MCF 10A (cell line): Measurements from ENCODE around the gene VSIG8. TPM values are rescaled to one million over a fixed set of nuclear protein-coding genes. Genes with fewer than 3 reads are reported as not detected.

Source experiments
- BruUV-seq: library from RNA; stranded (reverse); fragments of 400-500 nt; replicated peaks from 2 replicates; lab custom pipeline; 2021; lab: Mats Ljungman, UMichigan
- CTCF ChIA-PET: fragments of 300-600 bp; sonication (Branson Sonifier 250); formaldehyde crosslinking; extraction: SDS; loops from one replicate; lab custom pipeline; 2021; ENCODE audit warnings: antibody characterized with exemption, inconsistent platforms; lab: Yijun Ruan, JAX
- POLR2A ChIA-PET: fragments of 300-600, 350-650 bp; sonication (Branson Sonifier 250); formaldehyde crosslinking; extraction: SDS; loops from one replicate; lab custom pipeline; 2020; ENCODE audit warnings: antibody characterized with exemption, inconsistent platforms; lab: Yijun Ruan, JAX
- DNase-seq: peaks from one replicate; pipeline ENCODE4 v3.0.0-alpha.2; 2018; ENCODE audit not compliant: unreplicated experiment
- H3K27ac Mint-ChIP-seq: one replicate; pipeline ENCODE4 v1.8.0; 2022; ENCODE audit warnings: mild to moderate bottlenecking, low read depth, mixed read lengths; ENCODE audit not compliant: unreplicated experiment
- H3K27me3 Mint-ChIP-seq: one replicate; pipeline ENCODE4 v1.8.0; 2022; ENCODE audit warnings: mixed read lengths; ENCODE audit not compliant: insufficient read depth, unreplicated experiment
- H3K36me3 Mint-ChIP-seq: one replicate; pipeline ENCODE4 v1.8.0; 2022; ENCODE audit warnings: mild to moderate bottlenecking, moderate library complexity, mixed read lengths; ENCODE audit not compliant: insufficient read depth, unreplicated experiment
- H3K4me1 Mint-ChIP-seq: one replicate; pipeline ENCODE4 v1.8.0; 2022; ENCODE audit warnings: mixed read lengths; ENCODE audit not compliant: insufficient read depth, unreplicated experiment
- H3K4me3 Mint-ChIP-seq: one replicate; pipeline ENCODE4 v1.8.0; 2022; ENCODE audit warnings: mild to moderate bottlenecking, moderate library complexity, mixed read lengths; ENCODE audit not compliant: unreplicated experiment
- H3K9me3 Mint-ChIP-seq: one replicate; pipeline ENCODE4 v1.8.0; 2022; ENCODE audit warnings: mixed read lengths; ENCODE audit not compliant: unreplicated experiment
- intact Hi-C: fragments of 100-400 bp; cut with micrococcal nuclease; formaldehyde crosslinking; loops from 2 replicates; pipeline ENCODE4 v1.14.1; 2022
- total RNA-seq: library from RNA; stranded (reverse); gene quantifications from 2 replicates; pipeline ENCODE4 v1.2.3, GENCODE V29; 2022
- TF ChIP-seq, protein P1 (sequence below): fragments of 200-600 bp; IDR thresholded peaks from one replicate; pipeline ENCODE4 v1.8.0; 2022; ENCODE audit warnings: antibody characterized with exemption, mild to moderate bottlenecking; ENCODE audit not compliant: unreplicated experiment

Gene VSIG8
- total RNA-seq, 1 experiment from 2014 or later = not detected

DNA sequence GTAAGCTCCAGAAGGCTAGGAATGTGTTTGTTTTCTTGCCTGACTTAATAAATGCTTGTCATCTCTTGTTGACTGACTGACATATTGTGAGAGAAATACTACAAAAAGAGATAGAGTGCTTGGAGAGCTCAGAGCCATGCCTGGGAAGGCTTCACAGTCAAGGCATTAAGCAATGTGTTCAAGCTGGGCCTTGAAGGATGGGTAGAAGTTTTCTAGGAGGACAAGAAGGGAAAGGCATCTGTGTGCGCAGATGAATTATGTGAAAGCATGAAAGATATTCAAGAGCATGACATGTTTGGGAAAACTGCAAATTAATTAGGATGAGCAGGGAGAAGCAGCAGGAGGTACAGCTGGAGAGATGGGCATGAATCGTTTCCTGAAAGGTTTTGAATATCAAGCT lies 30.1 kb downstream of the VSIG8 start:
- no peaks in the 10 kb centered on the region for H3K36me3 Mint-ChIP-seq
- no peaks in the 10 kb centered on the region for H3K9me3 Mint-ChIP-seq
- H3K4me1 Mint-ChIP-seq = peaks cover 5% of the 10 kb centered on the region
- POLR2A ChIA-PET = interaction anchor here (0.7 to 1.6 kb wide), 4 partner anchors 9 to 51 kb away, joined by 3 to 4 read pairs (median 4); no protein-coding TSS in a partner anchor
- intact Hi-C loops = no loop called here
- DNase-seq = no peak
- H3K27me3 Mint-ChIP-seq = no peaks in the 10 kb centered on the region
- no peak overlapping the region for H3K27ac Mint-ChIP-seq
- H3K4me3 Mint-ChIP-seq = no peak overlapping the region
- TF ChIP-seq, protein P1, sequence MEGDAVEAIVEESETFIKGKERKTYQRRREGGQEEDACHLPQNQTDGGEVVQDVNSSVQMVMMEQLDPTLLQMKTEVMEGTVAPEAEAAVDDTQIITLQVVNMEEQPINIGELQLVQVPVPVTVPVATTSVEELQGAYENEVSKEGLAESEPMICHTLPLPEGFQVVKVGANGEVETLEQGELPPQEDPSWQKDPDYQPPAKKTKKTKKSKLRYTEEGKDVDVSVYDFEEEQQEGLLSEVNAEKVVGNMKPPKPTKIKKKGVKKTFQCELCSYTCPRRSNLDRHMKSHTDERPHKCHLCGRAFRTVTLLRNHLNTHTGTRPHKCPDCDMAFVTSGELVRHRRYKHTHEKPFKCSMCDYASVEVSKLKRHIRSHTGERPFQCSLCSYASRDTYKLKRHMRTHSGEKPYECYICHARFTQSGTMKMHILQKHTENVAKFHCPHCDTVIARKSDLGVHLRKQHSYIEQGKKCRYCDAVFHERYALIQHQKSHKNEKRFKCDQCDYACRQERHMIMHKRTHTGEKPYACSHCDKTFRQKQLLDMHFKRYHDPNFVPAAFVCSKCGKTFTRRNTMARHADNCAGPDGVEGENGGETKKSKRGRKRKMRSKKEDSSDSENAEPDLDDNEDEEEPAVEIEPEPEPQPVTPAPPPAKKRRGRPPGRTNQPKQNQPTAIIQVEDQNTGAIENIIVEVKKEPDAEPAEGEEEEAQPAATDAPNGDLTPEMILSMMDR = no peak
- no TSS peak for BruUV-seq
- CTCF ChIA-PET = interaction anchor here (1.0 to 7.1 kb wide), 8 partner anchors 9 to 699 kb away, joined by 3 to 54 read pairs (median 4); no protein-coding TSS in a partner anchor

DNA sequence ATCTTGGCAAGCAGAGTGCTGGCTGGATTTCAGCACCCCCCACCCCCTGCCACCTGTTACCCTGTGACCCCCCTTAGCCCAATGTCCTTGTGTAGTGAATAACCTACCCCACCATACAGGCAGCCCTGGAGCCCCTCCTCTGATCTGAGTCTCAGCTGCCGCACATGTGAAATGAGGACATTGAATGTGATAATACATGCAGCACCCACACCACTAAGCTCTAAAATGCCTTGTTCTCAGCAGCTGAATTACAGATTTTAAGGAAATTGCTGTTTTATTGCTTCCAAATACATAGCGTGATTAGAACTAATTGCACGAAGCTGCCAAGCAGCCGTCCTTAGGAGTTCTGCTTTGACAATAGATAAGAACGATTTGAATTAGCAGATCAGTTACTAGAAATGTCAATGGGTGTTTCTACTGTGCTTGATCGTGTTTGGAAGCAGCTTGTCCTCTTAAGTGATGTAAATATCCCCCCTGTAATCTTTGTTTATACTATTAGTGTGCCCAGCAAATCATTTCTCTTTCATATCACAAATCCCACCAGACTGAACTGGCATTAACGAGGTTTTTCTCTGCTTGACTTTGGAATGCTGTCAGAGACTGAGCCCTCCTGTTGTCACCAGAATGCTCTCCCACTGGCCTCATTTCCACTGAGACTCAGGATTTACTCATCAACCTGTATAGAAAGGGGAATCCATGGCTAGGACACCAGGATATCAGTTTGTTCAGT lies 30.9 kb downstream of the VSIG8 start:
- Mint-ChIP-seq H3K4me1 (peaks cover 2% of the 10 kb centered on the region), H3K36me3 (no peaks in the 10 kb centered on the region), H3K27ac (no peak overlapping the region), H3K4me3 (no peak overlapping the region), H3K9me3 (no peaks in the 10 kb centered on the region), H3K27me3 (no peaks in the 10 kb centered on the region)
- POLR2A ChIA-PET = interaction anchor here (1.1 to 1.6 kb wide), 2 partner anchors 14 to 19 kb away, joined by 3 to 4 read pairs; no protein-coding TSS in a partner anchor
- intact Hi-C loops = no loop called here
- BruUV-seq = no TSS peak
- TF ChIP-seq, protein P1 = no peak
- no peak for DNase-seq
- CTCF ChIA-PET = interaction anchor here (0.7 to 7.1 kb wide), 6 partner anchors 8 to 698 kb away, joined by 3 to 54 read pairs (median 6); no protein-coding TSS in a partner anchor

DNA sequence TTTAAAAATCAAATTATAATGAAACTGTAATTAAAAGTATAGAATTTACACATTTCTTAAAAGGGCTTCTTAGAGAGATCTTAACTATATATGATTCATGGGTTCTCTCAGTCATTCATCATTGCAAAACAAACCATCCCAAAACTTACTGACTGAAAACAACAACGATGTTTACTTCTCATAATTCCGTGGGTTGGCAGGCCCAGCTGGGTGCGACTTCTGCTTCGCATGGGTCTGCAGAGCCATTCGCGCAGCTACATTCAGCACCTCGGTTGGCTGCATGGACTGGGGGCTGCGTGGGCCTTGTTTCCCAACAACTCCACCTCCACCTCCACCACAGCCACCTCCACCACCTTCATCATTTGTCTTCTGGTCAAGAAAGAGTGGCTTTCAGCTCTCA lies 31.7 kb downstream of the VSIG8 start:
- H3K27me3 Mint-ChIP-seq = no peaks in the 10 kb centered on the region

More for the DNA sequence above, 31.7 kb downstream of the VSIG8 start:
- no peak for DNase-seq
- Mint-ChIP-seq H3K9me3 (no peaks in the 10 kb centered on the region), H3K4me1 (peaks cover 5% of the 10 kb centered on the region), H3K36me3 (no peaks in the 10 kb centered on the region), H3K27ac (no peak overlapping the region), H3K4me3 (no peak overlapping the region)
- ChIA-PET POLR2A (no interaction called here), CTCF (interaction anchor here (0.7 to 7.1 kb wide), 4 partner anchors 32 to 633 kb away, joined by 3 to 54 read pairs (median 4); no protein-coding TSS in a partner anchor)
- TF ChIP-seq, protein P1 = no peak
- no TSS peak for BruUV-seq
- intact Hi-C loops = no loop called here
